ENCODE measurements around the gene PLEKHG7.

DNA sequence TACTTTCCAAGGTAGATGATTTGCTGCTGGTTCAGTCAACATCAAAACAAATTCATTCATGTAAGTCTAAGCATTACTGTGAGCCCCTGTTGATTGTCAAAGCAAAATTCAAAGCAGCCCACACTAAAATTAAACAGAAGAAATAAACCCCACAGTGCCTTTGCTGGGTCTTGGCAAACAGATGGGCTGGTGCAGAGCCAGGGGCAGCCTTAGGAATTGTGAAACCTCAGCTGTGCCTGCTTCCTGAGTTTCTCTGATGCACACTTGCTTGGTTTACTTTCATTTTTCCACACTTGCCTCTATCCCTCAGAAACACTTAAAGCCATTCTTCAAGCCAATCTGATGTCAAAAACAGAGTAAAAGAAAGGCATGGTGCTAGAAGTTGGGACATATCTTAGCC is 6.6 kb upstream of the PLEKHG7 start:
- no peak for TF ChIP-seq POLR2A (IDR thresholded peaks at IDR 0.05)
- TF ChIP-seq, protein P1, sequence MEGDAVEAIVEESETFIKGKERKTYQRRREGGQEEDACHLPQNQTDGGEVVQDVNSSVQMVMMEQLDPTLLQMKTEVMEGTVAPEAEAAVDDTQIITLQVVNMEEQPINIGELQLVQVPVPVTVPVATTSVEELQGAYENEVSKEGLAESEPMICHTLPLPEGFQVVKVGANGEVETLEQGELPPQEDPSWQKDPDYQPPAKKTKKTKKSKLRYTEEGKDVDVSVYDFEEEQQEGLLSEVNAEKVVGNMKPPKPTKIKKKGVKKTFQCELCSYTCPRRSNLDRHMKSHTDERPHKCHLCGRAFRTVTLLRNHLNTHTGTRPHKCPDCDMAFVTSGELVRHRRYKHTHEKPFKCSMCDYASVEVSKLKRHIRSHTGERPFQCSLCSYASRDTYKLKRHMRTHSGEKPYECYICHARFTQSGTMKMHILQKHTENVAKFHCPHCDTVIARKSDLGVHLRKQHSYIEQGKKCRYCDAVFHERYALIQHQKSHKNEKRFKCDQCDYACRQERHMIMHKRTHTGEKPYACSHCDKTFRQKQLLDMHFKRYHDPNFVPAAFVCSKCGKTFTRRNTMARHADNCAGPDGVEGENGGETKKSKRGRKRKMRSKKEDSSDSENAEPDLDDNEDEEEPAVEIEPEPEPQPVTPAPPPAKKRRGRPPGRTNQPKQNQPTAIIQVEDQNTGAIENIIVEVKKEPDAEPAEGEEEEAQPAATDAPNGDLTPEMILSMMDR (IDR thresholded peaks at IDR 0.05) = no peak

Data from right lobe of liver (tissue), 4 donors.